LNCaP clone FGC (cell line): ENCODE results near the gene RAB3GAP2.

ENCODE experiments used
- DNase-seq: peaks from one replicate; pipeline ENCODE4 v3.0.0-alpha.2; 2011; ENCODE audit warnings: low read depth
- H3K4me3 ChIP-seq: 2 replicates; pipeline ENCODE4 v1.5.1; 2011; ENCODE audit warnings: mild to moderate bottlenecking, low read depth, low read length, control low read depth
- TF ChIP-seq, protein P1 (sequence below): IDR thresholded peaks from 2 replicates; pipeline ENCODE4 v1.5.1; 2012; ENCODE audit warnings: mild to moderate bottlenecking; ENCODE audit not compliant: control insufficient read depth, insufficient read depth; ENCODE audit errors: extremely low read depth

RAB3GAP2 gene

DNA sequence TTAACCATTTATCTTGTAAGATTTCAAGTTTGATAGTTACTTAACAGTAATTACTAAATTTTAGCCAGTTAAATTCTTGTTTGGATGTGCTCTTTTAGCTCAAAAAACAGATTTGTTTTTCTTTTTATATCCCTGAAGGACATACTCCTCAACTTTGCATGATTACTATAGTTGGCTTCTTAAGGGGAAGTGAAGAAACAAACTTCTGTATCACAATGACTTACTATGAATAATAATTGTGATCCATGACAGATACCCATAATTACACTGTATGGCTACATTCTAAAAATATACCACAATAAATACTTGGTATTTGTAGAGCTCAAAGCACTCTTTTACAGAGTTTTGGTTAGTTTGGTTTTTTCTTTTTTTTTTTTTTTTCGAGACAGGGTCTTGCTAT lies 122.5 kb downstream of the RAB3GAP2 start:
- DNase-seq: no peak
- H3K4me3 ChIP-seq: no peak overlapping the region
- TF ChIP-seq, protein P1, sequence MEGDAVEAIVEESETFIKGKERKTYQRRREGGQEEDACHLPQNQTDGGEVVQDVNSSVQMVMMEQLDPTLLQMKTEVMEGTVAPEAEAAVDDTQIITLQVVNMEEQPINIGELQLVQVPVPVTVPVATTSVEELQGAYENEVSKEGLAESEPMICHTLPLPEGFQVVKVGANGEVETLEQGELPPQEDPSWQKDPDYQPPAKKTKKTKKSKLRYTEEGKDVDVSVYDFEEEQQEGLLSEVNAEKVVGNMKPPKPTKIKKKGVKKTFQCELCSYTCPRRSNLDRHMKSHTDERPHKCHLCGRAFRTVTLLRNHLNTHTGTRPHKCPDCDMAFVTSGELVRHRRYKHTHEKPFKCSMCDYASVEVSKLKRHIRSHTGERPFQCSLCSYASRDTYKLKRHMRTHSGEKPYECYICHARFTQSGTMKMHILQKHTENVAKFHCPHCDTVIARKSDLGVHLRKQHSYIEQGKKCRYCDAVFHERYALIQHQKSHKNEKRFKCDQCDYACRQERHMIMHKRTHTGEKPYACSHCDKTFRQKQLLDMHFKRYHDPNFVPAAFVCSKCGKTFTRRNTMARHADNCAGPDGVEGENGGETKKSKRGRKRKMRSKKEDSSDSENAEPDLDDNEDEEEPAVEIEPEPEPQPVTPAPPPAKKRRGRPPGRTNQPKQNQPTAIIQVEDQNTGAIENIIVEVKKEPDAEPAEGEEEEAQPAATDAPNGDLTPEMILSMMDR: no peak

DNA sequence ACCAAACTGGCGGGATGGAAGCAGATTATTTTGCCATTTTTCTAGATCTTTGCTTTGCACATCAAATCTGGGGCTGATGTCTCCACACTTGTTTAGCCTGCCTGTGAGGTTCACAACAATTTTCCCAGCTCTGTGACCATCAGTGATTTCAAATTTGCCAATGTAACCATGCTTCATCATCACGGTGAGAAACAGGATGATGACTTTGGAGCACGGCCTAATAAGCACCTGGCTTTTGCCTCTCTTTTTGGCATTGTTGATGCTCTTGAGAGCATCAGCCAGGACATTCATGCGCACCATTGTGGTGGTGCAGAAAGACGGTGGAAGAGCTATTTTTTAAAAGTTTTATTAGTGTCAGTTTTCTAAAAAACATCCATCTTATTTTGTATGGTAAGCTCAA lies 128.2 kb downstream of the RAB3GAP2 start:
- DNase-seq: no peak
- no peak overlapping the region for H3K4me3 ChIP-seq
- TF ChIP-seq, protein P1: no peak

DNA sequence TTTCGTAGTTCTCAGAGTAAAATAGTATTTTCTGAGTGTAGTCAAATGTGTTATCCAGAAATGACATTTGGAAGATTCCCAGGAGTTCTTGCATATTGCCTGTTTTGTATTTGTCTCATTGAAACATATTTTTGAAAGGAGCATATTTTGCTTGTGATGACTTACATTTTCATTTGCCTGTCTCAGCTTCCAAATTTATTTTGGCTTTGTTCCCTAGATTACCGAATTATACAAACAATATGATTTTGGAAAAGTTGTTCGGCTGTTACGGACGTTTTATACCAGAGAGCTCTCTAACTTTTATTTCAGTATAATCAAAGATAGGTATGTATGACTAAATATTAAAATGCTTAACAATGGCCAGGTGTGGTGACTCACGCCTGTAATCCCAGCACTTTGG lies 132.3 kb downstream of the RAB3GAP2 start:
- no peak for DNase-seq
- no peak overlapping the region for H3K4me3 ChIP-seq
- TF ChIP-seq, protein P1: no peak

DNA sequence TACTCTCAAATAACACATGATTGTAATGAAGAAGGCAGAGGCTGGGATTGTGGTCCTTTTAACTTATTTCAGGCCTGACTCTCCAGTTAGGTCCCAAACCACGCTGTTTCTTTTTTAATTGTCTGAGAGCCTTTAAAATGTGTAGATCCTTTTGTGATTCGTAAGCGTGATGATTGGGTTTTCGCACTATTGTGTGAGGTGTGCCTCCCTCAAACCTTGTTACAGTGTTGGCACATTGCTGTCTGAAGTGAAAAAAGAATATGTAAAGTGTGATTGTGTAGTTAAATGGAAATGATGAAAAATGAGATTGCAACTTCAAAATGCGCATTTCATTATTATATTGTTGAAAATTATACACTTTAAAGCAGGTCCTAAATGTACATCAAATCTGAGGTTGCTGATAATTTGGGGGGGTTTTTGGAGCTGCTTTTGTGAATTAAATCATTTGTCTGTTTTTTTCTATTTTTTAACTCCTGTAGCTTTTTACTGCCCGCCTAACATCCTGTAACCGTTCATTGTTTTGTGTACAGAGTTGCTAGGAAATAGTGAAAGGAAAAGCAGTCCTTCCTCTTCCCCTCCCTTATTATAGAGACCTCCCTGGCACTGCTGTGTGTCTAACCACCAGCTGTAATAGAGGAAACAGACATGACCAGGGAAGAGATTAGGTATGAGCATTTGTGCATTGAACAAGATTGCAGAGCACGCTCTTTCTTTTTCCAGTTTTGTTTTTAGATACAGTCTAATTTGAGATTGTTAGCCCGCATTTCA lies 135.1 kb downstream of the RAB3GAP2 start:
- DNase-seq: no peak
- TF ChIP-seq, protein P1: no peak

DNA sequence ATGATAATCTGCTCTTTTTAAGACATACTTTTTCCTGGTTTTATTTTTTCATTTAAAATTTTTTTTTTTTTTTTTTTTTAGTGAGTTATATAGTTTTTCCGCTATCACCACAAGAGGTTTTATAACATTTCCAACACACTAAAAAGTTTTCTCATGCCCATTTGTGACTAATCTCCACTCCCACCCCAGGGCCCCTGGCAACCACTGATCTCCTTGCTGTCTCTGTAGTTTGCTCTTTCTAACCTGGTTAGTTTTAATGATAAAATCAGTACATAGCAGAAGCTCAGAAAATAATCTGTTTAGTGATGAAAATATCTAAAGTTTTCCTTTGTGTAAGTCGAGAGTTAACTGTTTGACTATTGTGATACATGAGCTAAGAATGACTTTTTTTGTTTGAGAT lies 136.5 kb downstream of the RAB3GAP2 start:
- TF ChIP-seq, protein P1: no peak
- H3K4me3 ChIP-seq: no peak overlapping the region
- no peak for DNase-seq

More for the DNA sequence above, 135.1 kb downstream of the RAB3GAP2 start:
- H3K4me3 ChIP-seq: no peak overlapping the region

DNA sequence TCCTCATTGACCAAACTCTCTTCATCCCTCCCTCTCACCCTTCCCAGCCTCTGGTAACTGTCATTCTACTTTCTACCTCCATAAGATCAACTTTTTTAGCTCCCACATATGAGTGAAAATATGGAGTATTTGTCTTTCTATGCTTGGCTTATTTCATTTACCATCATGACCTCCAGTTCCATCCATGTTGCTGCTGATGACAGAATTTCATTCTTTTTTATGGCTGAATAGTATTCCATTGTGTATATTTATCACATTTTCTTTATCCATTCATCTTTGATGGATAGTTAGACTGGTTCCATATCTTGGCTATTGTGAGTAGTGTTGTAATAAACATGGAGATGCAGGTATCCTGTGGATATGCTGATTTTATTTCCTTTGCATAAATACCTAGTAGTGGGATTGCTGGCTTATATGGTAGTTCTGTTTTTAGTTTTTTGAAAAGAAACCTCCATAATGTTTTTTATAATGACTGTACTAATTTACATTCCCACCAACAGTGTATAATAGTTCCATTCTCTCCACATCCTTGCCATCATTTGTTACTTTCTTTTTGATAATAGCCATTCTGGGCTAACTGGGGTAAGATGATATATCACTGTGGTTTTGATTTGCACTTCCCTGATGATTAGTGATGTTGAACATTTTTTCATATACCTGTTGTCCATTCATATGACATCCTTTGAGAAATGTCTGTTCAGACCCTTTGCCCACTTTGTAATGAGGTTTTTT lies 142.6 kb downstream of the RAB3GAP2 start:
- no peak for DNase-seq
- no peak overlapping the region for H3K4me3 ChIP-seq
- TF ChIP-seq, protein P1: no peak
